GM12865 (cell line): ENCODE data around the gene GMFB.
A peak's percentile ranks its signal among the peaks of the same experiment; 100 is the strongest.

Experiments
- DNase-seq: peaks from one replicate; pipeline ENCODE4 v3.0.0; 2010; ENCODE audit warnings: low read depth
- H3K4me3 ChIP-seq: 2 replicates; pipeline ENCODE4 v1.5.1; 2011; ENCODE audit warnings: mild to moderate bottlenecking, low read depth, low read length, control low read depth
- CTCF ChIP-seq: IDR thresholded peaks from 2 replicates; pipeline ENCODE4 v1.5.1; 2011; ENCODE audit warnings: low read length, control low read depth, low read depth, inconsistent platforms; ENCODE audit not compliant: insufficient read depth; ENCODE audit errors: missing control alignments

The GMFB gene

GRCh38 chr14:54488646-54489317, at the start of gene GMFB:
TSS of gene GMFB (minus strand) at chr14:54488980. CDS start at chr14:54488927, 53 bp downstream.
- DNase-seq, result peak; percentile 97
- TF ChIP-seq CTCF, result peak; percentile 29
- peak within 1 kb of the TSS; percentile 71 for H3K4me3 ChIP-seq

- no peak for DNase-seq
- H3K4me3 ChIP-seq, result no peak overlapping the region
- TF ChIP-seq CTCF, result no peak
Measured at GRCh38 chr14:54538055-54538454, 49.3 kb upstream of the GMFB start.

- H3K4me3 ChIP-seq, result no peak overlapping the region
- no peak for TF ChIP-seq CTCF
- no peak for DNase-seq
Measured at GRCh38 chr14:54537651-54538050, 48.9 kb upstream of the GMFB start.

GRCh38 chr14:54535646-54536045, 46.9 kb upstream of the GMFB start:
- H3K4me3 ChIP-seq, result no peak overlapping the region
- DNase-seq, result no peak
- no peak for TF ChIP-seq CTCF

- no peak for DNase-seq
- no peak for TF ChIP-seq CTCF
- no peak overlapping the region for H3K4me3 ChIP-seq
Measured at GRCh38 chr14:54535126-54535525, 46.3 kb upstream of the GMFB start.

GRCh38 chr14:54533100-54533499, 44.3 kb upstream of the GMFB start:
- TF ChIP-seq CTCF, result no peak
- peak overlapping the region; percentile 3; the same call in 1 of the 2 replicates for H3K4me3 ChIP-seq
- DNase-seq, result peak; percentile 3
